ENCODE results near the gene TLCD5.

The TLCD5 gene

GRCh38 chr11:120316880-120317688 lies 8.0 kb upstream of the TLCD5 start:
- peak; percentile 75 to 98 for DNase-seq (ENCODE audit: low read depth in 1 of 2, low spot score in 1 of 2)
- TF ChIP-seq JUND (IDR thresholded peaks at IDR 0.05; ENCODE audit: low read depth): no peak
- in situ Hi-C loops (cut with HindIII; ENCODE audit: low pct_unique_long_range_greater_than_20kb, low sequenced_read_pairs): no loop called here

DNA sequence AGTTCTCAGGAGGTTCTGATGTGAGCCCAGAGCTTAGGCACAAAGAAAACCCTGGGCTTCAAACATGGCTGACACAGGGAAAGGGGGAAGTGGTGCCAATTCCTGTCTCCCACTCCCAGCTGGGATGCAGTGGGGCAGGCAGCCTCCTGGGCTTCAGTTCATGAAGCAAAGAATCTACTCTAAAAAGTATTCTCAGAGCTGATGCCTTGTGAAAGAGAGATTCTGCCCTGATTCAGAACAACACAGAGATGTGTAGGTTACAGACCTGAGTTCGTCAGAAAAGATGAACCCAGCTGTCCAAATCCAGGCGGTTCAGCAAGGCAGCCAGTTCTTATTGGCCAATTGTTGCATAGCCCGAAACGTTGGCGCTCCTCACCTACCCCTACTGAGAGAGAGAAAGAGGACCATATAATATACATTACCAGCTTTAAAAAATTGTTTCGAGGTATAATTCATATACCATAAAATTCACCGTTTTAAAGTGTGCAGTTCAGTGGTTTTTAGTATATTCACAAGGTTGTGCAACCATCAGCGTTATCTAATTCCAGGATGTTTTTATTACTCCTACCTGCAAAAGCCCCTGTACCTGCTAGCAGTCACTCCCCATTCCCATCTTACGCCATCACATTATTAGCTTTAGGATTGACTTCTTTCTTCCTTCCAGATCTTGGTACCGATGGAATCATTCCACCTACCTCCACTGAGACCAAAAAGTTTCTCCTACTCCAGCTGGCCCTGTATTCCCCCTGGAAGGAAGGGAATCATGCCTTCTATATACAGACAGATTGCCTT lies 7.2 kb upstream of the TLCD5 start:
- TF ChIP-seq JUND (IDR thresholded peaks at IDR 0.05; ENCODE audit: low read depth): no peak
- DNase-seq (ENCODE audit: low read depth in 1 of 2, low spot score in 1 of 2): no peak
- in situ Hi-C loops (cut with HindIII; ENCODE audit: low pct_unique_long_range_greater_than_20kb, low sequenced_read_pairs): no loop called here

DNA sequence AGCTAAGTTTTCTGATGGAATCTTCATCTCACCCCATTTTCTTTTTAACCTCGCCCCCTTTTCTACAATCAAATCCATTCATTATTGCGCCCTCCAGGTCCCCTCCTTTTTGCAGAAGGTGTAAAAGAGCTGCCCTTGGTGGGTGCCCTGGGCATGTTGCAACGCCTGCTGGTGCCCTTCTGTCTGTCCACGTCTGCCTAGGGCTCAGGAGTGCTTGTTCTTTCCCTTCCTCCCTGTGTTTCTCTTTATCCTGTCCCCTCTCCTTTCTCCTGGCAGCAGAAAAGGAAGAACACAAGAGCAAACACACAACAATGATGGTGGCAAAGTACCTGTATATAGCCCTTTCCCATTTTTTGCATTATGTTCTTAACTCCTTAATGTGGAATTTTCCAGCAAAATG lies 6.2 kb upstream of the TLCD5 start:
- DNase-seq (ENCODE audit: low read depth in 1 of 2, low spot score in 1 of 2): no peak
- TF ChIP-seq JUND (IDR thresholded peaks at IDR 0.05; ENCODE audit: low read depth): no peak
- in situ Hi-C loops (cut with HindIII; ENCODE audit: low pct_unique_long_range_greater_than_20kb, low sequenced_read_pairs): no loop called here

- DNase-seq (ENCODE audit: low read depth in 1 of 2, low spot score in 1 of 2): no peak
- TF ChIP-seq JUND (IDR thresholded peaks at IDR 0.05; ENCODE audit: low read depth): no peak
- in situ Hi-C loops (cut with HindIII; ENCODE audit: low pct_unique_long_range_greater_than_20kb, low sequenced_read_pairs): no loop called here
Measured at GRCh38 chr11:120326228-120326627, 1.1 kb downstream of the TLCD5 start.

GRCh38 chr11:120326845-120327281 lies 1.8 kb downstream of the TLCD5 start:
- TF ChIP-seq JUND (IDR thresholded peaks at IDR 0.05; ENCODE audit: low read depth): no peak
- in situ Hi-C loops (cut with HindIII; ENCODE audit: low pct_unique_long_range_greater_than_20kb, low sequenced_read_pairs): no loop called here
- no peak for DNase-seq (ENCODE audit: low read depth in 1 of 2, low spot score in 1 of 2)

DNA sequence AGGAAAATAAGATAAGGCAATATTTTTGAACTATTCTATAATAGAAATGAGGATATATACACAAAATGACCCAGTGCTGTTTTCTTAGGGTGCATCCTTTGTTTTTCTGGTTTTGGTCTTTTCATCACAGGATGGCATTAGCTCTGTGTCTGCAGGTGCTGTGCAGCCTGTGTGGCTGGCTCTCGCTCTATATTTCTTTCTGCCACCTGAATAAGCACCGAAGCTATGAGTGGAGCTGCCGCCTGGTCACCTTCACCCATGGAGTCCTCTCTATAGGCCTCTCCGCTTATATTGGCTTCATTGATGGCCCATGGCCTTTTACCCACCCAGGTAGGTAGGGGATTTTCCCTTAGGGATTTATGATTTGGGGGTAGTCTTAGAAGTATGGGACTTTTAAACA lies 2.2 kb downstream of the TLCD5 start:
- in situ Hi-C loops (cut with HindIII; ENCODE audit: low pct_unique_long_range_greater_than_20kb, low sequenced_read_pairs): no loop called here
- no peak for DNase-seq (ENCODE audit: low read depth in 1 of 2, low spot score in 1 of 2)
- TF ChIP-seq JUND (IDR thresholded peaks at IDR 0.05; ENCODE audit: low read depth): no peak

DNA sequence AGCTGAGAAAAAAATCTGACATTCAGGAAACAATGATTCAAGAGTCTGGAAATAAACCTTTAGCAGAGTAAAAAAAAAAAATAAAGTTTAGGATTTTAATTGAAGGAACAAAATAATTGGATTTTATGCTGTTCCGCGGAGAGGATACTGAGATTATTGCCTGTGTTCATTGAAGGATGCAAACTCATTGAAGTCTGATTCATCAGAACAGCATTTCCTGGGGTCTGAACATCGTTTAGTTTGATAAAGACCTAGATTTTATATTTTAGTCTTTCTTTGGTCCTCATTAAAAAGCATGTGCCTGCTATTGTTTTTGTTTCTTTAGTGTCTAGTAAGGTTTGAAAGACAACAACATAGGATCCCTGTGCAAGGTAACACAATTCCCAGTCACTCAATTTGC lies 4.5 kb downstream of the TLCD5 start:
- no peak for TF ChIP-seq JUND (IDR thresholded peaks at IDR 0.05; ENCODE audit: low read depth)
- no peak for DNase-seq (ENCODE audit: low read depth in 1 of 2, low spot score in 1 of 2)
- in situ Hi-C loops (cut with HindIII; ENCODE audit: low pct_unique_long_range_greater_than_20kb, low sequenced_read_pairs): no loop called here

DNA sequence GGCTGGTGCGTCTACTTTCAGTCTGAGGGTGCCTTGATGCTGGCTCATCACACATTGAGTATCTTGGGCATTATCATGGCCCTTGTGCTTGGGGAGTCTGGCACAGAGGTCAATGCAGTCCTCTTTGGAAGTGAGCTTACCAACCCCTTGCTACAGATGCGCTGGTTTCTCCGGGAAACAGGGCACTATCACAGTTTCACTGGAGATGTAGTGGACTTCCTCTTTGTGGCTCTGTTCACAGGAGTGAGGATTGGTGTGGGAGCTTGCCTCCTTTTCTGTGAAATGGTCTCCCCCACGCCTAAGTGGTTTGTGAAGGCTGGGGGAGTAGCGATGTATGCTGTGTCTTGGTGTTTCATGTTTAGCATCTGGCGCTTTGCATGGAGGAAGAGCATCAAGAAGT lies 4.9 kb downstream of the TLCD5 start:
- no peak for TF ChIP-seq JUND (IDR thresholded peaks at IDR 0.05; ENCODE audit: low read depth)
- in situ Hi-C loops (cut with HindIII; ENCODE audit: low pct_unique_long_range_greater_than_20kb, low sequenced_read_pairs): no loop called here
- DNase-seq (ENCODE audit: low read depth in 1 of 2, low spot score in 1 of 2): no peak

DNA sequence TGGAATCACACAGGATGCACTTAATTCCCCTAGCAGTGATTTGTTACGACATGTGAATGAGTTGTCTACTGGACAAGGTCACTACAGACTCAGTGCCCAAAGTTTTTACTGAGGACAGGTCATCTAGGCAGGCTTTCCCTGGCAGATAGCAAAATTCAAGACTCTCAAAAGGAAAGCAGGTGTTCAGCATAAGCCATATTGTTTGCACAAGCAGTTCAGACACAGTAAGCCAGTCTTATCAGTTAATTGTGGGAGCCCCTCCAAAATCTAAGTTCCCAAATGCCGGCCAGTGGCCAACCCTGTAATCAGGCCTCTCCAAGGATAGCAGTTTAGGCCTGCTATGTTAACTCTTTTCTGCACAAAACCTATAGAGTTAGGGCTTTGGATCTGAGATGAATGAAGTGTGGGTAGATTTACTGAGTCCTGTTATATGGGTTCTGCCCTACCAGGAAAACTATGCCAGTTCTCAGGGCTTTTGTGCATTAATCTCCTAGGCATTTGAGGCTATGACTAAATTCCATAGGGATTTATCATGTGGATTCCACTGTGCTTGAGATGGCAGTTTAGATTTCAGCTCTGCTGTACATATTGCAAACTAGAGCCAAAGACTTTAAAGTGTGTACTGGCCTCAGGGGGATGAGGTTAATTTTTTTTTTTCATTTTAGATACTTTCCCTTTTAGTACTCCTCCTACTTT lies 6.3 kb downstream of the TLCD5 start:
- TF ChIP-seq JUND (IDR thresholded peaks at IDR 0.05; ENCODE audit: low read depth): peak; percentile 86

GRCh38 chr11:120332822-120333716 lies 8.0 kb downstream of the TLCD5 start:
- DNase-seq (ENCODE audit: low read depth in 1 of 2, low spot score in 1 of 2): no peak
- in situ Hi-C loops (cut with HindIII; ENCODE audit: low pct_unique_long_range_greater_than_20kb, low sequenced_read_pairs): no loop called here
- TF ChIP-seq JUND (IDR thresholded peaks at IDR 0.05; ENCODE audit: low read depth): no peak

More for the DNA sequence above, 6.3 kb downstream of the TLCD5 start:
- DNase-seq (ENCODE audit: low read depth in 1 of 2, low spot score in 1 of 2): peak; percentile 63 to 94
- in situ Hi-C loops (cut with HindIII; ENCODE audit: low pct_unique_long_range_greater_than_20kb, low sequenced_read_pairs): no loop called here

DNA sequence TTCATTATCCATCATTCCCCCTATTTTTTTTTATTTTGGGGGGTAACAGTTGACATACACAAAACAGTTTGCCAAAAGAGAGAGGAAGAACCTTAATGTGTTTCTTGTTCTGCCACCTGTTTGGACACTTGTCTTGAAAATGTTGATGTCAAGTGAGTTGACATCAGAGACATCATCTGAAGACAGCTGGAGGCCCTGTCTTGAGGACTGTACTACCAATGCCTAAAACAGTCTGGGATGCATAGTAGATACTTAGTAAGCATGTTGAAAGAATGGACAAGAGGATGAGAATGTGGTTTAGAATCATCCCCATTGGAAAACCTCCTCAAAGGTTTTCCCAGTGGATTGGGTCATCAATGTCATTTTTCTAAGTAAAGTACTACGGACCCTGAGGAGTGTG lies 8.7 kb downstream of the TLCD5 start:
- no peak for DNase-seq (ENCODE audit: low read depth in 1 of 2, low spot score in 1 of 2)
- no peak for TF ChIP-seq JUND (IDR thresholded peaks at IDR 0.05; ENCODE audit: low read depth)
- in situ Hi-C loops (cut with HindIII; ENCODE audit: low pct_unique_long_range_greater_than_20kb, low sequenced_read_pairs): no loop called here

DNA sequence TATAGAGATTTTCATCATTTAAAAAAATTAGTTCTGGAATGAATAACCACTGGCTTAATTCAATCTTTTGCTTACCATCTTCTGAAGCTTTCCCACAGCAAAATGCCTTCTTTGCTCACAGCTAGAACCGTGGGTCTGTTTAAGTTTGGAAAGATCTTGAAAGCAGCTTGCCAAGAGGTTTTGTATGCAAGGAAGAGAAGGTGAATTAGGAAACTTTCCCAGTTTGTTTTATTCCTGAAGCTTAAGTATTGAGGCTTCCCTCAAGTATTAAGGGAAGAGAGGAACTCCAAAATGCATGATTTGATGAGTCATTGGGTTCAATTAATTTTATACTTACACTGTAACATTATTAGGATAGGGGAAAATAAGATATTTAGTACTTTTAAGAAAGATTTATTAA lies 9.2 kb downstream of the TLCD5 start:
- TF ChIP-seq JUND (IDR thresholded peaks at IDR 0.05; ENCODE audit: low read depth): no peak
- in situ Hi-C loops (cut with HindIII; ENCODE audit: low pct_unique_long_range_greater_than_20kb, low sequenced_read_pairs): no loop called here
- DNase-seq (ENCODE audit: low read depth in 1 of 2, low spot score in 1 of 2): no peak
